Endothelial cell of umbilical vein (primary cell): ENCODE results near the gene GALNT17. TPM values are rescaled to one million over a fixed set of nuclear protein-coding genes. Genes with fewer than 3 reads are reported as not detected.

ENCODE experiments used
- BruUV-seq: library from RNA; stranded (reverse); fragments of 400-500 nt; replicated peaks from 2 replicates; lab custom pipeline; 2021; lab: Mats Ljungman, UMichigan
- CTCF ChIA-PET: fragments of 300-600, 350-600 bp; sonication (Branson Sonifier 250); formaldehyde crosslinking; loops from one replicate; lab custom pipeline; 2021; ENCODE audit warnings: antibody characterized with exemption, inconsistent platforms; lab: Charles Lee
- POLR2A ChIA-PET: fragments of 300-600, 350-600 bp; sonication (Branson Sonifier 250); formaldehyde crosslinking; loops from one replicate; lab custom pipeline; 2021; ENCODE audit warnings: antibody characterized with exemption, inconsistent platforms; lab: Charles Lee
- DNase-seq: peaks from one replicate; pipeline ENCODE4 v3.0.0-alpha.2; 2011; ENCODE audit warnings: low read depth, low spot score
- FAIRE-seq: peaks from 2 replicates; lab custom pipeline; 2011; peaks lifted over from hg19 to GRCh38; lab: Jason Lieb, UNC
- H2AFZ ChIP-seq: 2 replicates; pipeline ENCODE4 v1.6.0; 2012; ENCODE audit warnings: low read depth, low read length, control low read depth, inconsistent platforms
- H3K27ac ChIP-seq: 2 replicates; pipeline ENCODE4 v1.5.1; 2011; ENCODE audit warnings: low read depth, mild to moderate bottlenecking, control low read depth, low read length, moderate library complexity; ENCODE audit not compliant: insufficient read depth
- H3K27me3 ChIP-seq, 2 experiments: 2 replicates each; pipeline versions ENCODE4 v1.6.0 to v1.6.1; 2011; ENCODE audit warnings: low read length in 2 of 2, mixed read lengths in 1 of 2; ENCODE audit not compliant: control insufficient read depth in 2 of 2, insufficient read depth in 2 of 2
- H3K36me3 ChIP-seq, 2 experiments: 2 replicates in 1 of 2; 3 replicates in 1 of 2; pipeline ENCODE4 v1.5.1; 2011; ENCODE audit warnings: low read length in 2 of 2, mild to moderate bottlenecking in 1 of 2, moderate library complexity in 1 of 2; ENCODE audit not compliant: control insufficient read depth in 2 of 2, insufficient read depth in 2 of 2; ENCODE audit errors: extremely low read depth in 1 of 2
- H3K4me1 ChIP-seq: 3 replicates; pipeline ENCODE4 v1.5.1; 2011; ENCODE audit warnings: mild to moderate bottlenecking, low read length; ENCODE audit not compliant: control insufficient read depth, insufficient read depth; ENCODE audit errors: extremely low read depth
- H3K4me2 ChIP-seq: 2 replicates; pipeline ENCODE4 v1.6.1; 2011; ENCODE audit warnings: low read length, control low read depth, mixed read lengths; ENCODE audit not compliant: insufficient read depth
- H3K4me3 ChIP-seq, 3 experiments: fragments of 200-600 bp in 1 of 3; sonication (generic), shearing (Covaris generic) in 1 of 3; replicated peaks in 1 of 3; 2 replicates each; pipeline ENCODE4 v1.5.1; 2011 to 2016; ENCODE audit warnings: control low read depth in 3 of 3, low read length in 3 of 3, mild to moderate bottlenecking in 2 of 3, inconsistent platforms in 1 of 3, low read depth in 1 of 3, moderate library complexity in 1 of 3; ENCODE audit not compliant: insufficient read depth in 1 of 3
- H3K79me2 ChIP-seq: 2 replicates; pipeline ENCODE4 v1.6.0; 2012; ENCODE audit warnings: low read length, inconsistent platforms; ENCODE audit not compliant: control insufficient read depth, insufficient read depth
- H3K9ac ChIP-seq: replicated peaks from 2 replicates; pipeline ENCODE3; 2011; ENCODE audit warnings: low read length, control low read depth; ENCODE audit not compliant: insufficient read depth; ENCODE audit errors: extremely low read depth
- H3K9me1 ChIP-seq: replicated peaks from 3 replicates; pipeline ENCODE4 v1.6.0; 2011; ENCODE audit warnings: mild to moderate bottlenecking, low read length; ENCODE audit not compliant: control insufficient read depth, insufficient read depth; ENCODE audit errors: extremely low read depth
- H3K9me3 ChIP-seq: replicated peaks from 2 replicates; pipeline ENCODE4 v1.5.1; 2012; ENCODE audit warnings: low read length, inconsistent platforms; ENCODE audit not compliant: control insufficient read depth, insufficient read depth
- H4K20me1 ChIP-seq: replicated peaks from 2 replicates; pipeline ENCODE3; 2011; ENCODE audit warnings: mild to moderate bottlenecking, low read length; ENCODE audit not compliant: control insufficient read depth, insufficient read depth; ENCODE audit errors: extremely low read depth
- EZH2 ChIP-seq: IDR thresholded peaks from 2 replicates; pipeline ENCODE4 v1.6.1; 2012; ENCODE audit warnings: borderline replicate concordance, low read depth, mild to moderate bottlenecking, moderate library complexity, low read length, inconsistent platforms; ENCODE audit not compliant: severe bottlenecking
- FOS ChIP-seq: IDR thresholded peaks from 2 replicates; pipeline ENCODE4 v1.6.1; 2011; ENCODE audit warnings: mild to moderate bottlenecking, low read length, moderate library complexity, borderline replicate concordance; ENCODE audit not compliant: insufficient read depth
- GATA2 ChIP-seq: IDR thresholded peaks from 2 replicates; pipeline ENCODE4 v1.7.0; 2011; ENCODE audit warnings: low read depth, mild to moderate bottlenecking, moderate library complexity, mixed read lengths, low read length; ENCODE audit not compliant: insufficient read length, insufficient read depth
- JUN ChIP-seq: IDR thresholded peaks from 2 replicates; pipeline ENCODE4 v1.6.1; 2011; ENCODE audit warnings: borderline replicate concordance, low read depth; ENCODE audit not compliant: insufficient read length, insufficient read depth
- MYC ChIP-seq: IDR thresholded peaks from one replicate; pipeline ENCODE4 v1.6.1; 2011; ENCODE audit warnings: mild to moderate bottlenecking, low read depth, low read length
- POLR2A ChIP-seq: IDR thresholded peaks from 2 replicates; pipeline ENCODE4 v1.6.1; 2012; ENCODE audit warnings: low read depth, mild to moderate bottlenecking, control low read depth, low read length
- POLR2AphosphoS5 ChIP-seq: IDR thresholded peaks from 2 replicates; pipeline ENCODE4 v1.6.1; 2012; ENCODE audit warnings: low read depth, mild to moderate bottlenecking, control low read depth, low read length, moderate library complexity; ENCODE audit not compliant: insufficient read depth
- dilution Hi-C: fragments of 300-500 bp; cut with MboI; formaldehyde crosslinking; loops from one replicate; pipeline ENCODE4 v1.15.0; 2019; ENCODE audit warnings: low sequenced_read_pairs; ENCODE audit not compliant: extremely low pct_ligation_motif_present
- intact Hi-C: fragments of 100-400 bp; cut with micrococcal nuclease; formaldehyde crosslinking; loops from one replicate; pipeline ENCODE4 v1.10.0; 2022
- polyA plus RNA-seq, 4 experiments: library from polyadenylated mRNA; depleted of rRNA in 3 of 4; stranded (reverse) in 3 of 4; unstranded in 1 of 4; fragments of >200 nt; gene quantifications; 2 replicates each; pipeline versions ENCODE4 v1.2.1 to v1.2.3, GENCODE V29; 2011 to 2012; ENCODE audit warnings: missing spikeins in 1 of 4
- total RNA-seq: library from RNA; stranded (reverse); gene quantifications from 2 replicates; pipeline ENCODE4 v1.2.3, GENCODE V29; 2021
- TF ChIP-seq, protein P1 (sequence below): IDR thresholded peaks from 2 replicates; pipeline ENCODE4 v1.6.1; 2011; ENCODE audit not compliant: insufficient read depth, insufficient read length
- TF ChIP-seq, protein P2 (sequence below), 2 donors: IDR thresholded peaks; 1 replicate in 1 of 2; 2 replicates in 1 of 2; pipeline ENCODE4 v1.5.1; 2011; ENCODE audit warnings: low read length in 2 of 2, mild to moderate bottlenecking in 2 of 2, moderate library complexity in 2 of 2, control low read depth in 1 of 2, inconsistent platforms in 1 of 2, low read depth in 1 of 2; ENCODE audit not compliant: insufficient read depth in 1 of 2; ENCODE audit errors: extremely low read depth in 1 of 2

The GALNT17 gene
- total and polyA plus RNA-seq, 2 donors (not counting 3 experiments of a cell fraction or from before 2014, with no cell fraction given), result not detected

DNA sequence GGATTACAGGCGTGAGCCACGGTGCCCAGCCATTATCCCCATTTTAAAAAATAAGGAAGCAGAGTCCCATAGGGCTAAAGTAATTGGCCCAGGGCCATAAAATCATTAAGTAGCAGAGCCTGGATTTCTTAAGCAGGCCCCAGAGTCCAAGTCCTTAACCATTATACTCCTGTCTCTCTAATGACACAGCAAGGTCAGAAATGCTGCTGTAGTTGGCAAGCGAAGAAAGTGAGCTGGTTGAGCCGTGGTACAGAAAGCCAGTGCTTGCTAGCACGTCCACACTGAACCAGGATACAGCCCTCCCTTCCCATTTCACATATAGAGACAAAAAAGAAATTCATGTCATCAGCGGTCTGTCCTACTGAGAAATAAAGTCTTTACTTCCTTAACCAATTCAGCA lies 562.7 kb downstream of the GALNT17 start:
- Histone ChIP-seq H3K9ac (no peak overlapping the region), H2AFZ (no peak overlapping the region), H3K9me3 (peaks cover 2% of the 10 kb centered on the region), H3K4me3 (no peak overlapping the region), H3K79me2 (no peaks in the 10 kb centered on the region), H3K9me1 (no peaks in the 10 kb centered on the region), H3K27ac (no peak overlapping the region), H4K20me1 (no peaks in the 10 kb centered on the region), H3K4me1 (no peaks in the 10 kb centered on the region), H3K27me3 (no peaks in the 10 kb centered on the region), H3K4me2 (no peak overlapping the region), H3K36me3 (no peaks in the 10 kb centered on the region)
- CTCF ChIA-PET, result no interaction called here
- FAIRE-seq, result no peak
- DNase-seq, result no peak
- no TSS peak for BruUV-seq
- POLR2A ChIA-PET, result no interaction called here
- TF ChIP-seq FOS (no peak), MYC (no peak), POLR2AphosphoS5 (no peak), JUN (no peak), EZH2 (no peak), POLR2A (no peak), GATA2 (no peak)
- TF ChIP-seq, protein P1, sequence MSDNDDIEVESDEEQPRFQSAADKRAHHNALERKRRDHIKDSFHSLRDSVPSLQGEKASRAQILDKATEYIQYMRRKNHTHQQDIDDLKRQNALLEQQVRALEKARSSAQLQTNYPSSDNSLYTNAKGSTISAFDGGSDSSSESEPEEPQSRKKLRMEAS, result no peak
- TF ChIP-seq, protein P2, sequence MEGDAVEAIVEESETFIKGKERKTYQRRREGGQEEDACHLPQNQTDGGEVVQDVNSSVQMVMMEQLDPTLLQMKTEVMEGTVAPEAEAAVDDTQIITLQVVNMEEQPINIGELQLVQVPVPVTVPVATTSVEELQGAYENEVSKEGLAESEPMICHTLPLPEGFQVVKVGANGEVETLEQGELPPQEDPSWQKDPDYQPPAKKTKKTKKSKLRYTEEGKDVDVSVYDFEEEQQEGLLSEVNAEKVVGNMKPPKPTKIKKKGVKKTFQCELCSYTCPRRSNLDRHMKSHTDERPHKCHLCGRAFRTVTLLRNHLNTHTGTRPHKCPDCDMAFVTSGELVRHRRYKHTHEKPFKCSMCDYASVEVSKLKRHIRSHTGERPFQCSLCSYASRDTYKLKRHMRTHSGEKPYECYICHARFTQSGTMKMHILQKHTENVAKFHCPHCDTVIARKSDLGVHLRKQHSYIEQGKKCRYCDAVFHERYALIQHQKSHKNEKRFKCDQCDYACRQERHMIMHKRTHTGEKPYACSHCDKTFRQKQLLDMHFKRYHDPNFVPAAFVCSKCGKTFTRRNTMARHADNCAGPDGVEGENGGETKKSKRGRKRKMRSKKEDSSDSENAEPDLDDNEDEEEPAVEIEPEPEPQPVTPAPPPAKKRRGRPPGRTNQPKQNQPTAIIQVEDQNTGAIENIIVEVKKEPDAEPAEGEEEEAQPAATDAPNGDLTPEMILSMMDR (IDR thresholded peaks at IDR 0.05; ENCODE audit: extremely low read depth in 1 of 2, insufficient read depth in 1 of 2, low read depth in 1 of 2, low read length in 2 of 2), result no peak
- intact Hi-C loops (no loop called here), dilution Hi-C loops (no loop called here)
